ENCODE results near the gene DNAJC18.
"Not testable (repeated sequence)": the region's sequence is repeated elsewhere in the genome, so short reads cannot be mapped to it uniquely, and the experiment has no call there.

Gene DNAJC18

DNA sequence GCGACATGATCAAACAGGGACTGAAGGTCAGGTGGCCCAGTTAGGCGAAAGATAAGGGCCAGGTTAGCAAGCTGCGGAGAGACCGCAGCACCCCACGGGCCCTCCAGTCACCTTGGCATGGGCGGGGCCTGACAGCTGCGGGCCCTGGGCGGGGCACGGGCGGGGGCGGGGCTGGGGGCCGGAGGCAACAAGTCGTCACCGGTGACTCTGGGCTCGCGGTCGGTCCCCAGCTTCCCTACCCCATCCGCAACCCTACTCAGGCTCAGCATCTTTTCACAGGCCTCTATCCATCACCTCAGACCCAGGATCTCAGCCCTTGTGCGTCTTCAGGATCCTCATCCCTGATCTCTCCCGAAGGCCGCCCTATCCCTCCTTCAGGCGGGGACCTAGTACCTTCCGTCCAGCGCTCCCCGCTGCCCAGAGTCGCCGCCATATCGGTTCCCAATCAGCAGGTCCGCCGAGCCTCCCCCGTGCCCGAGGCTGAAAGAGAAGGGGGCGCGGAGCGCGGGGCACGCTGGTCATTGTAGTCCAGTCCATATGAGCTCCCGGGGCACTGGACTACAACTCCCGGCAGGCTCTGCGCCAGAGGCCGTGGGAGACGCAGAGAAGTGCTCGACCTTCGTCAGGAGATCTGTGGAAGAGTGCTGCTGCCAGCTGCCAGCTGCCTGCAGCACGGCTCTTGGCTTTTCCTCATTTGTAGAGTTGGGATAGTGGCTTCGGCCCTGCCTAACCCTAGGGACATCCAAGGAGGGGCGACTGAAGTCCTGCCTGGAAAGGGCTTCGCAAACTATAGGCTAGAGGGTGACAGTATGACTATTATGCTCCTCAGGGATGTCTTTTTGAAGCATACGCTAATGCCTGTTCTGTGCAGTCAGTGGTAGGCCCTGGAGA is at the start of gene DNAJC18:
Gene DNAJC18 (minus strand): TSS at position 513 of the 891 bp plus-strand sequence. CDS start 80 bp downstream, at position 433.
- DNase-seq (ENCODE audit: low spot score), result peak; percentile 91

DNA sequence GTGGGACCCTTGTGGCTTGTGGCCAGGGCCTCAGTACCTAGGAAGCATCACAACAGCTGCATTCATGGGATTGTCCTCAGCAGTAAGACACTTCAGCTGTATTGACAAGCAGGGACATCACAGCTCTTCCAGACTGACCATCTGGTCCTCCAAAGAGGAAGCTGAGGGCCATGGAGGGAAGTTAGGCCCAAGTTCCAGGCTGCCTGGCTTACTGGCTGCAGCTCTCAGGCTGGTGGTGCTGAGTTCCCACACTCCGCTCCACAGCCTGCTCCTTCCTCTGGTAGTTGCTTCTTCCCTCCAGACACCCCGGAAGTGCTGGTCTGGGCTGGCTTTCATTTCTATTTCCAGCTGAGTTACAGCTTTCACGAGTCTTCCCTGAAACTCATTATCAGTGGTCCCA is 48.9 kb upstream of the DNAJC18 start:
- DNase-seq (ENCODE audit: low spot score), result no peak

DNA sequence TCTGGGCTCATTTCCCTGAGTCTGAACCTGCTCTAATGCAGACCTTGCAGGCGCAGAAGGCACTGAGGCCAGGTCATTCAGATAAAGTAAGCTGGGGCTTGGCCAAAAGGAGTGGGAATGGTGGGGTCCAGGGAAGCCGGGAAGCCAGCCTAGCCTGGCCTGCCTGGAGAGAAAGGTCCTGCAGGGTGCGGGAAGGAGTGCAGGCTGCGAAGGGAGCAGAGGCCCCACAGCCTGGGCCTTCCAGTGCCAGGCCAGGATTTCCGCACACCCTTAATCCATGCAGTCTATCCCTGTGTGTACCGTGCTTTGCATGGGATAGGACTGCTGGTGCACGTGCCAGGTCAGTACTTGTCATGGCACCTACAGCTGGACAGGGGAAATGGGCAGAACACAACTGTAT is 46.9 kb upstream of the DNAJC18 start:
- DNase-seq (ENCODE audit: low spot score), result no peak

DNA sequence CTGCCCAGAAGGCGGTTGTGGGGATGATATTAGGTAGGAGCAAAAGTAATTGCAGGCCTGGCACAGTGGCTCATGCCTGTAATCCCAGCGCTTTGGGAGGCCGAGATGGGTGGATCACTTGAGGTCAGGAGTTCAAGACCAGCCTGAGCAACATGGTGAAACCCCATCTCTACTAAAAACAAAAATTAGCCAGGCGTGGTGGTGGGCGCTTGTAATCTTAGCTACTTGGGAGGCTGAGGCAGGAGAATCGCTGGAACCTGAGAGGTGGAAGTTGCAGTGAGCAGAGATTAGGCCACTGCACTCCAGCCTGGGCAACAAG is 43.5 kb upstream of the DNAJC18 start:
- not testable (repeated sequence) for DNase-seq (ENCODE audit: low spot score)

DNA sequence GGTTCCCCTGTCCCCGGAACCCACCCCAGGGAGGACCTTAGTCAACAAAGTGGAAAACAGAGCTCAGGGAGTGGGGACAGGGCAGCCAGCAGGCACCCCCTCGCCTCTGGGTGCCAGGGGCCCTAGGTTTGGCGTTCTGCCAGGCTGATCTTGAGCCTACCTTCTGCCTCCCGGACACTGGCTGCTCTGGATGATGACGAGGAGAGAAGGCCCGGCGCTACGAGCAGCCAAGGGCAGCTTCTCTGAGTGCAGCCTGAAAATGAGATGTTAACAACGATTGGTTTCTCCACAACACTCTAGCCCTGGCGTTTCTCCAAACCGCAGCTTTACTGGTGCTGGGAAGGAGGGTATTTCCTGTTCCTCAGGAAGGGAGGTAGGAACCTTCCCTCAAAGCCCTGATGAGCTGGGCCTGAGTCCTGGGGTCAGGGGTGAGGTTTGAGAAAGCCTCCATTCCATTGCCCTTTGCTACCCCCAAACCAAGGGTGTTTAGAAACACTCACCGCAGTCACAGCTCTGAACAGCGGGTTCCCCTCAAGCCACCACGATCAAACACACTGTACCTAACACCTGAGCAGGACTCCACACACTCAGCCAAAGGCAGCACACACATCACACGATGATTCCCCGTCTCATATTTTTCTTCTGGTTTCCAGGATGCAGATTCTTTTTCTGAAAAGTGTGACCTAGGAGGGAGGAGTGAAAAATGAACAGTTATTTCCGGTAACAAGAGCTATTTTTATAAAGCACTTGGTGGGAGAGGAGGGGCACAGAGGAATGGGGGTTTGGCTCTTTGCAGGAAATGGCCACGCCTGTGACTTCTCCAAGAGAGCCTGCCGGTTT is 42.9 kb upstream of the DNAJC18 start, which contains the start of gene STING1:
Gene STING1 (minus strand): TSS at position 709 of the 840 bp plus-strand sequence. CDS start 1,054 bp downstream, outside the sequence.
- peak; percentile 96 for DNase-seq (ENCODE audit: low spot score)

DNA sequence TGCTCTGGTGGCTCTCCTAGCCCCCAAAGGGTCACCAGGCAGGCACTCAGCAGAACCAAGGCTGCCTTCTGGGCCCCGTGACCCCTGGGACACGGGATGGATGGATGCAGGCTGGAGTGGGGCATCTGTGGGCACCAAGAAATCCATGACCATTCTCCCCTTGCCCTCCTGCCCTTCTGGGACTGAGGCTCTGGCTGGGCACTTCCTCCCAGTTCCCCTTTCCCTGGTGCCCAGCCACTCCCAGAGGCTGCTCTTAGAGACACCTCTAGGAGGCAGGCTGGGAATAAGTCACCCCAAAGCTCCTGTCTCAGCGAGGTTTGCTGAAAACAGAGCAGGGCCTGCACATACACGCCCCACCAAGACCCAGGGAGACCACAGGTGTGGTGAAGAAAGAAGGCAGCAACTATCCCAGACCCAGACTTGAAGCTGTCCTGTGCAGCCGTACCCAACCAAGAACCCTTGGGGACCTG is 42.3 kb upstream of the DNAJC18 start:
- DNase-seq (ENCODE audit: low spot score), result peak; percentile 16

DNA sequence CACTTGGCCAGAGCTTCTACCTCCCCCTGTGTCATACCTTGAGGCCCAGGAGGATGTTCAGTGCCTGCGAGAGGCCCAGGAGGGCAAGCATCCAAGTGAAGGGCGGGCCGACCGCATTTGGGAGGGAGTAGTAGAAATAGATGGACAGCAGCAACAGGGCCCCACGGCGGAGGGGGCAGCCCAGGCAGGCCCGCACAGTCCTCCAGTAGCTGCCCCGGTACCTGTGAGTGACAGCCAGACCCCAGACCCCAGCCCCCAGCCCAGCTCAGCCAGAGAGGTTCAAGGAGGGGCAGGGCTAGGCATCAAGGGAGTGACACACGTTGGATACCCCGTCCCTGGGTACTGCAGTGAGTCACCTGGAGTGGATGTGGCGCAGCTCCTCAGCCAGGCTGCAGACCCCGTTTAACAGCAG is 41.8 kb upstream of the DNAJC18 start:
- DNase-seq (ENCODE audit: low spot score), result no peak

DNA sequence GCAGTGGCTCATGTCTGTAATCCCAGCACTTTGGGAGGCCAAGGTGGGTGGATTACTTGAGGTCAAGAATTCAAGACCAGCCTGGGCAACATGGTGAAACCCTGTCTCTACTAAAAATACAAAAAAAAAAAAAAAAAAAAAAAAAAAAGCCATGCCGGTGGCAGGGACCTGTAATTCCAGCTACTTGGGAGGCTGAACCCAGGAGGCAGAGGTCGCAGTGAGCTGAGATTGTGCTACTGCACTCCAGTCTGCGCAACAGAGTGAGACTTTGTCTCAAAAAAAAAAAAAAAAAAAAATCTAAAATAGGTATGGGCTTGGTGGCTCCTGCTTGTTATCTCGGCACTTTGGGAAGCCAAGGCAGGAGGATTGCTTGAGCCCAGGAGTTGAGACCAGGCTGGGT is 40.4 kb upstream of the DNAJC18 start:
- not testable (repeated sequence) for DNase-seq (ENCODE audit: low spot score)

DNA sequence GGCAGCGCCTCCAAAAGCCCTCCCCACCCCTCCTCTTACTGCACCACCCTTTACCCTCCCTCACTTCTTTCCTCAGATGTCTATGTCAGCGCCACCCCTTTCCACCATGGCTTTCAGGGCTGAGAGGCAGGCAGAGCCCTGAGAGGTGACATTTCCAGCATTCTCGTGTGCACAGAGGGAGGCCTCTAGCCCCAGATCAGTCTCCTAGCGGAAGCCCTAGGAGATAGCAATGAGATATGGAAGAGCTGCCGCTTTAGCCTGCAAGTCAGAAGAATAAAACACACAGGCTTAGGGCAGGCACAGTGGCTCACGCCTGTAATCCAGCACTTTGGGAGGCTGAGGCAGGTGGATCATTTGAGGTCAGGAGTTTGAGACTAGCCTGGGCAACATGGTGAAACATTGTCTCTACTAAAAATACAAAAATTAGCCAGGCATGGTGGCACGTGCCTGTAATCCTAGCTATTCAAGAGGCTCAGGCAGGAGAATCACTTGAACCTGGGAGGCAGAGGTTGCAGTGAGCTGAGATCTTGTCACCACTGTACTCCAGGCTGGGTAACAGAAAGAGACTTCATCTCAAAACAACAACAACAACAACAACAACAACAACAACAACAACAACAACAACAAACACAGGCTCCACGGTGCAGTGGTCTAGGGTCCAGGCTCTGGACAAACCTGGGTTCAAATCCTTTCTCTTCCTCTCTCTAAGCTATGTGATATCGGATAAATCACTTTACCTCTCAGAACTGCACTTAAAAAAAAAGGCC is 39.5 kb upstream of the DNAJC18 start:
- DNase-seq (ENCODE audit: low spot score), result not testable (repeated sequence)

DNA sequence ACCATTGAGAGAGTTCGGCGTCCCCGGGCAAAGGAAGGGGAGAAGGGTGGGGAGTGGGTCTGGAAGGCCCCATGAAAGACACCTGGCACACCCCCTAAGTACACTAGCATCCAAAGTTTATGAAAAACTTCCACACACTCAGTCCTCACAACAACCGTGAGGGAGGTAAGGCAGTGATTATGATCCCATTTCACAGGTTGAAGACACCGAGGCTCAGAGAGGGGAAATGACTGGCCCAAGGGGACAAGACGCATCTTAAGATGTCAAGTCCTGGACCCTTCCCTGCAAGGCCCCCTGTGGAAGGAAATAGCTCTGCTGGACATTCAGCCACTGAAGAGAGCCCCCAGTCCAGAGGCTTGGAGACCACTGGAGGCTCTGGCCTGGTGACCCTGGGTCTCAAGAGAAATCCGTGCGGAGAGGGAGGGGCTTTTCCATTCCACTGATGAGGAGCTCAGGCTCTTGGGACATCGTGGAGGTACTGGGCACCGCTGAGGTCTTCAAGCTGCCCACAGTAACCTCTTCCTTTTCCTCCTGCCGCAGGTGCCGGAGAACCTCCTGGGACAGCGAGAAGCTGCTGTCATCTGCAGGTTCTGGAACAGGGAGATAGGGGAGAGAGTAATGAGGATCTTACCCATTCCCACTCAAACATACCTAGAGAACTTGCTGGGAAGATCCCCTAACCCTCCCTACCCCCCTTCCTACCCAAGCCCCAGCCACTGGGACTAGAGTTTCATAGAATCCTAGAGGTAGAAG is 36.7 kb upstream of the DNAJC18 start:
- no peak for DNase-seq (ENCODE audit: low spot score)

DNA sequence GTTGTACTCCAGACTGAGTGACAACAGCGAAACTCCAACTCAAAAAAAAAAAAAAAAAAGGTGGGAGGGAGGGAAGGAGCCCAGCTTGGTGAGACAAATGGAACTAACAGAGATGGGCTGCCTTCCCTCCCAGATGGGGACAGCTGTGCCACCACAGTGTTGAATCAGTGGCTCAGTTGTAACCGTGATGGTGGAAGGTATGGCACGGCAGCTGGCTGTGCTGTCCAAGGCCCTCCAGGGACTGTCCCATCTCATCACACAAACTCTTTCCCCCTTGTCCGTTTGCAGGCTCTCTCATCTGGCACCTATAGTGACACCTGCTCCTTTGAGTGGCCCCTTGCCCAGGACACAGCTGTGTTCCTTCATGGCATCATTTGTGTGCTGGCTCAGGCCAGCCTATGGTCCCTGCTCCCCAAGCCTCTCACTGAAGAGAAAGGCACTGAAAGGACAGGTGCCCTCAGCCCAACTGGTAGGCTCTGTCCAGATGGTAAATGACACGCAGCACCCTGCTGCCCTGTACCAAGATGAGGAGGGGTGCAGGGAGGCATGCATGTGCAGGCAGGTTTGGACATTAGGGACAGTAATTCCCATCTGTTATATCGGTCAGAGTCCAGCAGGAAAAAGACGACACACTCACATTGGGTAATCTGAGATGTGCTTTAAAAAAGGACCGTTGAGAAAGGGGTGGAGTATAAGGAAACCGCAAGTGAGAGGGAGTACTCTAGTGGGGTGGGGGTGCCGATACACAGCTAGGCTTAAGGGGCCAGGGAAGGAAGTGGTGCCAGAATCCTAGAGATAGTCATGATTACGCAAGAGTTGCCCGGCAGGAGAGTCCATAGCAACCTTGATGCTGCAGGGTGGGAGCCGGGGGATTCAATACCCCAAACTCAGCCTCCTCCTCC is 35.8 kb upstream of the DNAJC18 start:
- DNase-seq (ENCODE audit: low spot score), result no peak

DNA sequence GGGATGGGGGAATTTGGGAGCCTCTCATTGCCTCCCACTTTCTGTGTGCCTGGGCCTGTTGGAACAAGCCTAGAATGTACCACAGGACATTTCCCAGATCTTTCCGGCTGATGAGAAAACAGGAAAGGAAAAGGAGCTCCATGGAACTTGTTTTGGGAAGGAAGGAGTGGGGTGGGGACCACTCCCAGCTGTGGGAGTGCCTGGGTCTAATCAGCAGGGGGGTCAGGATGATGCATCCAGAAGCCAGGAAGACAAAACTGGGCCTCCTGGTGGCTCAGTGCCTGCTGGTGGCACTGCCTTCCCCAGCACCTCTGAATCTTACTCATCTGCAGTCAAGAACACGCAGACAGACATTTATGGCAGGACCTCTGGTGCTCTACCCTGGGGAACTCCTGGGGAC is 34.2 kb upstream of the DNAJC18 start:
- no peak for DNase-seq (ENCODE audit: low spot score)

DNA sequence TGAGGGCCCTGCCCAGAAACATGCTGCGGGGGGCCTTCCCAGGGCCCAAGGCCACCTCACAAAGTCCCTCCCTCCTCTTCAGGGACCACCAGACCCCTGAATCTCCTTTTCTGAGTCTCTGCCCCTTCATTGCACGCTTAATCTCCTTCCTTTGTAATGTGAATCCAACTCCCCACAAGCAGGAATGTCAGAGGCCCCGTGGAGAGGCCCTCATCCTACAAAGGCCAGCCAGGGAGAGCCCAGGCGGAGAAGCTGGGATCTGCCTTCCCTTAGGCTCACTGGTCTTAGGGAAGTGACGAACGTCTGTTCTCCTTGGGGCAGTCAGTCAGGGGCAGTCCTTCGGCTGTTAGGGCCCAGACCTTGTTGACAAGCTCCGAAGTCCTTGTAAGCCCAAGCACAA is 33.8 kb upstream of the DNAJC18 start:
- DNase-seq (ENCODE audit: low spot score), result no peak

DNA sequence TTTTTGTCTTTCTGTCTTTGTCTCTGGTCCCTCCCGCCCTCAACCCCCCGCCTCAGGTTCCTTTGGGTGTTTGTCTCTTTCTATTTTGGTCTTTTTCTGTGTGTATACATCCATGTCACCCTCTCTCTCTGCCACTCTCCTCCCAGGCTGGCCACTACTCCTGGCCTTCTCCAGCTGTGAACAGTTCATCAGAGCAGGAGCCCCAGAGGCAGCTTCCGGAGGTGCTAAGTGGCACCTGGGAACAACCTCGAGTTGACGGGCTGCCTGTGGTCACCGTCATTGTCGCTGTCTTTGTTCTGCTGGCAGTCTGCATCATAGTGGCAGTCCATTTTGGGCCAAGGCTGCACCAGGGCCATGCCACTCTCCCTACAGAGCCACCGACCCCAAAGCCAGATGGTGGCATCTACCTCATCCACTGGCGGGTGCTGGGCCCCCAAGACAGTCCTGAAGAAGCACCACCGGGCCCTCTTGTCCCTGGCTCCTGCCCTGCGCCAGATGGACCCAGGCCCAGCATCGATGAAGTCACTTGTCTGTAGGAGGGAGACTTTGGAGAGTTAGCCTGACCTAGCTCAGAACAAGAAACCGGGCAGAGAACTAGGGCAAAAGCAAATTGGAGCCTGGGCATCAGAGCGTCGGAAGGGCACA is 33.2 kb upstream of the DNAJC18 start:
- DNase-seq (ENCODE audit: low spot score), result no peak

DNA sequence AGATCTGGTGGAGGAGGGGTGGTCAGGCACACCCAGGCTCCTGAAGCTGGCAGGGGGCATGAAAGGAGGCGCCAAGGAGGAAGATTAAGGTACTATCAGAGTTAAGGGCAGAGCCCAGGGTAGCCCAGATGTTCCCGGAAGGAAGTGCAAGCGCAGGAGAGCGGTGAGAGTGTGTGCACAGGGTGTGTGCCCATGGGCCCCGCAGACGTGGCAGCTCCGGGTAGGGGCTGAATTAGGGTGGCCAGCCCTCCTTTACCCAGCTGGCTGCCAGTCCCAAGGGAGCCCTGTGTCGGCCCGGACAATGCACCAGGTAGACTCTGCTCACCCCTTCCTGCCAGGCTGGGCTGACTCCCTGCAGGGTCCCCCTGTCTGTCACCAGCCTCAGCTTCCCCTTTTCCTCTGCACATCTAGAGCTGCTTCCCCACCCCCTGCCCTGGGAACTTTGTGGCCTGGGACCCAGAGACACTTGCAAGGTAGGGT is 31.5 kb upstream of the DNAJC18 start, which contains the start of gene SMIM33:
Gene SMIM33 (plus strand): TSS at position 184 of the 480 bp plus-strand sequence. CDS start 118 bp downstream, at position 302.
- no peak for DNase-seq (ENCODE audit: low spot score)

DNA sequence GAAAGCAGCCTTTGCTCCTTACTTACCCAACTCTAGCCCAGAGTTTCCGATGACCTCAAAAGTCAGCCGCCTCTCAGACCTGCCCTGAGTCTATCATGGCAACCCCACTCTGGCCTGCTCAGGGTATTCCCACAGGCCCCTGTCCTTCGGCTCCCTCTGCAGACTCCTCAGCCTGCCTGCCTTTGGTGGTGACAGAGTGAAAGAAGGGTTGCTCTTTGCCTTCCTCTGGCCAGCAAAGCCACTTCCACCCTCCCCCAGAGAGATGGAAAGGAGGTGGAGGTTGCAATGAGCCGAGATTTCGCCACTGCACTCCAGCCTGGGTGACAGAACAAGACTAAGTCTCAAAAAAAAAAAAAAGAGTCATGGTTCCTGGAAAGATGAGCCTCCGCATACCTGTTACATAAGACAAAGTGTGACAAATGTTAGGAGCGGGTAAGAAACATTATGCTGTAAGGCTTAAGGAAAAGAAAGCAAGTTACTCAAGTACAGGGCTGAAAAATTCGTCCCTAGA is 29.2 kb upstream of the DNAJC18 start:
- DNase-seq (ENCODE audit: low spot score), result no peak

DNA sequence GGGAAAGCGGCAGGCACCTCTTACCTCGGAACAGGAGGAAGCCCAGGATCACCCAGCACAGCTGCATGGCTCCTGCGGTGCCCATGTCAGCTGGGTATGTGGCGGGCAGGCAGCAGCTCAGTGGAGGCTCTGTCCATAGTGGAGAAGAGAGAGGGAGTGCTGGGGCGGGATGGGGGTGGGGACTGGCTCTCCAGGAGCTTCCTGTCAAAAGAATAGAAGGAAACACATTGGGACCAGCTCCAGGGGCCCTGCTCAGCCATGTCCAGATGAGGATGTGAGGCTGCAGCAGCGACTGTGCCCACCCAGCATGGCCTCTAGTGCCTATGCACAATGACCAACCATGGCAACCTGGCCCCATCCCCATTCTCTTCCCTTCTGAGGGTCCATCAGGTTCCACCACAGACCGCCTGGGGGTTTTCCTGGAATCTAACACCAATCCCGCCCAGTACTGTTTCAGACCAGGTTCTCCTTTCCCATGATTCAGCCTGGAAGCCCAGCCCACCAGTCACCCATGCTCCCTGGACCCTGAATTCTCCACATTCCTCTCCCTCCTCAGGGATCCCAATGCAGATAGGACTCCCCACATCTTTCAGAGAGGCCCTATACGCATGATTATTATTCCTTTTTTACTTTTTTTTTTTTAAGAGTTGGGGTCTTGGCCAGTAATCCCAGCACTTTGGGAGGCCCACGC is 23.4 kb upstream of the DNAJC18 start, which contains the start of gene ECSCR:
Gene ECSCR (minus strand): TSS at position 158 of the 691 bp plus-strand sequence. CDS start 73 bp downstream, at position 85.
- DNase-seq (ENCODE audit: low spot score), result no peak

DNA sequence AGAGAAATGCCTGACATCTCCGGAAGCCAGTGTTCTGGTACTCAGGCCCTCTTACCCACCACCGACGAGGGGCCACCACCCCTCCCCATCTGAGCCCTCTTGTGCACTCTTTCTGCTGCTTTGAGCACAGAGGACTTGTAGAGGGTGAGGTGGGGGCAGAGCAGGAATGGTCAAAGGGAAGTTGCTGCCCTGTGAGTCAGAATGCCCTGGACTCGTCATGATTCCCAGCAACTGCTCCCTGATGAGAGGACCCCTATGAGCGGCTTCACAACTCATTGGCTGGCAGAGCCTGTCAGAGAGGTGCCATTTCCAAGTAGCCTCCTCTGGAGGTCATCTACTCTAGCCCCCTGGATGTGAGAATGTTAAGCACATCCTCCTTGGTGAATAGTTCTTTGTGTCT is 22.4 kb upstream of the DNAJC18 start:
- DNase-seq (ENCODE audit: low spot score), result no peak

Data from LoVo (cell line).